Neural progenitor cell (in vitro differentiated cells): ENCODE measurements around the gene HES4. TPM values are rescaled to one million over a fixed set of nuclear protein-coding genes. Genes with fewer than 3 reads are reported as not detected.

Experiments used
- DNase-seq: peaks from one replicate; pipeline ENCODE4 v3.0.0-alpha.2; 2016; ENCODE audit warnings: low spot score
- H2AFZ ChIP-seq: fragments of 200-600 bp; sonication (generic); replicated peaks from 2 replicates; pipeline ENCODE4 v1.6.1; 2016; ENCODE audit warnings: antibody characterized with exemption
- H3F3A ChIP-seq: fragments of 200-600 bp; sonication (generic); 2 replicates; pipeline ENCODE4 v1.6.1; 2016; ENCODE audit warnings: antibody characterized with exemption, low read depth
- H3K27ac ChIP-seq: fragments of 200-600 bp; sonication (generic); 2 replicates; pipeline ENCODE4 v1.5.1; 2016; ENCODE audit warnings: mild to moderate bottlenecking
- H3K27me3 ChIP-seq: fragments of 200-600 bp; sonication (generic); 2 replicates; pipeline ENCODE4 v1.6.1; 2016; ENCODE audit warnings: mild to moderate bottlenecking, moderate library complexity
- H3K36me3 ChIP-seq: fragments of 200-600 bp; sonication (generic); 2 replicates; pipeline ENCODE4 v1.5.1; 2016
- H3K4me1 ChIP-seq: fragments of 200-600 bp; sonication (generic); 2 replicates; pipeline ENCODE4 v1.6.1; 2016; ENCODE audit warnings: mixed run types
- H3K4me2 ChIP-seq: fragments of 200-600 bp; sonication (generic); 2 replicates; pipeline ENCODE4 v1.6.1; 2016
- H3K4me3 ChIP-seq: fragments of 200-600 bp; sonication (generic); 2 replicates; pipeline ENCODE4 v1.5.1; 2016
- H3K79me2 ChIP-seq: fragments of 200-600 bp; sonication (generic); 2 replicates; pipeline ENCODE4 v1.6.1; 2016; ENCODE audit warnings: low read depth
- H3K9ac ChIP-seq: fragments of 200-600 bp; sonication (generic); 2 replicates; pipeline ENCODE4 v1.6.1; 2016
- H3K9me3 ChIP-seq: fragments of 200-600 bp; sonication (generic); 2 replicates; pipeline ENCODE4 v1.5.1; 2016; ENCODE audit warnings: low read depth
- H4K20me1 ChIP-seq: fragments of 200-600 bp; sonication (generic); 2 replicates; pipeline ENCODE4 v1.6.1; 2016; ENCODE audit warnings: low read depth
- H3K27ac Mint-ChIP-seq: 3 replicates; pipeline ENCODE4 v1.8.0; 2021; ENCODE audit warnings: mixed read lengths
- H3K27me3 Mint-ChIP-seq: 2 replicates; pipeline ENCODE4 v1.8.0; 2022; ENCODE audit warnings: low read depth, mild to moderate bottlenecking, inconsistent platforms, moderate library complexity, mixed read lengths; ENCODE audit not compliant: insufficient read depth
- H3K36me3 Mint-ChIP-seq: 3 replicates; pipeline ENCODE4 v1.8.0; 2021; ENCODE audit warnings: mixed read lengths
- H3K4me1 Mint-ChIP-seq: 3 replicates; pipeline ENCODE4 v1.8.0; 2021; ENCODE audit warnings: mixed read lengths
- H3K4me3 Mint-ChIP-seq: 3 replicates; pipeline ENCODE4 v1.8.0; 2021; ENCODE audit warnings: mild to moderate bottlenecking, moderate library complexity, mixed read lengths
- H3K9me3 Mint-ChIP-seq: 3 replicates; pipeline ENCODE4 v1.8.0; 2020; ENCODE audit warnings: mixed read lengths
- CTCF ChIP-seq: fragments of 200-600 bp; sonication (generic); IDR thresholded peaks from 2 replicates; pipeline ENCODE4 v1.5.1; 2017; ENCODE audit warnings: antibody characterized with exemption, mild to moderate bottlenecking
- EZH2 ChIP-seq: fragments of 200-600 bp; sonication (generic); IDR thresholded peaks from 2 replicates; pipeline ENCODE4 v1.6.1; 2017; ENCODE audit warnings: antibody characterized with exemption, mild to moderate bottlenecking, moderate library complexity
- EZH2phosphoT487 ChIP-seq: fragments of 200-600 bp; sonication (generic); IDR thresholded peaks from 2 replicates; pipeline ENCODE4 v1.6.1; 2017; ENCODE audit warnings: antibody characterized with exemption
- total RNA-seq: library from RNA; depleted of rRNA; stranded (reverse); fragments of >200 nt; gene quantifications from 2 replicates; pipeline ENCODE4 v1.2.3, GENCODE V29; 2015; ENCODE audit warnings: low replicate concordance

Gene HES4
- total RNA-seq, 1 donor from 2014 or later: 7.6 TPM

- DNase-seq: peak; percentile 3
- Histone ChIP-seq H3K27me3 (peaks cover 62% of the 10 kb centered on the region), H3K79me2 (no peaks in the 10 kb centered on the region), H3F3A (peaks cover 6% of the 10 kb centered on the region), H3K9ac (no peak overlapping the region), H2AFZ (no peak overlapping the region), H3K36me3 (no peaks in the 10 kb centered on the region), H3K4me2 (no peak overlapping the region), H3K9me3 (no peaks in the 10 kb centered on the region), H3K27ac (no peak overlapping the region), H3K4me3 (no peak overlapping the region), H3K4me1 (no peaks in the 10 kb centered on the region), H4K20me1 (no peaks in the 10 kb centered on the region)
- peaks cover 19% of the 10 kb centered on the region for H3K27me3 Mint-ChIP-seq
- H3K9me3 Mint-ChIP-seq: peaks cover 4% of the 10 kb centered on the region
- H3K36me3 Mint-ChIP-seq: peaks cover 3% of the 10 kb centered on the region
- H3K27ac Mint-ChIP-seq: peak overlapping the region; percentile 74
- H3K4me3 Mint-ChIP-seq: no peak overlapping the region
- TF ChIP-seq CTCF: no peak
- TF ChIP-seq EZH2: no peak
- no peak for TF ChIP-seq EZH2phosphoT487
- peaks cover 10% of the 10 kb centered on the region for H3K4me1 Mint-ChIP-seq
Observed at GRCh38 chr1:980602-981395, 19.1 kb downstream of the HES4 start.

- no peaks in the 10 kb centered on the region for H4K20me1 ChIP-seq
- peaks cover 3% of the 10 kb centered on the region for H3K36me3 Mint-ChIP-seq
- TF ChIP-seq CTCF (no peak), EZH2 (no peak), EZH2phosphoT487 (no peak)
- no peaks in the 10 kb centered on the region for H3K4me1 ChIP-seq
- H3K4me1 Mint-ChIP-seq: peaks cover 10% of the 10 kb centered on the region
- H3K27ac Mint-ChIP-seq: no peak overlapping the region
- peaks cover 4% of the 10 kb centered on the region for H3K9me3 Mint-ChIP-seq
- H3K79me2 ChIP-seq: no peaks in the 10 kb centered on the region
- no peak for DNase-seq
- H3K36me3 ChIP-seq: no peaks in the 10 kb centered on the region
- H3K27ac ChIP-seq: no peak overlapping the region
- no peak overlapping the region for H3K4me3 ChIP-seq
- no peak overlapping the region for H3K4me2 ChIP-seq
- no peak overlapping the region for H3K4me3 Mint-ChIP-seq
- no peak overlapping the region for H3K9ac ChIP-seq
- H3K27me3 Mint-ChIP-seq: peaks cover 22% of the 10 kb centered on the region
- no peak overlapping the region for H2AFZ ChIP-seq
- peaks cover 7% of the 10 kb centered on the region for H3F3A ChIP-seq
- no peaks in the 10 kb centered on the region for H3K9me3 ChIP-seq
- H3K27me3 ChIP-seq: peaks cover 62% of the 10 kb centered on the region
Observed at GRCh38 chr1:980137-980571, 19.7 kb downstream of the HES4 start.

- H3K4me1 Mint-ChIP-seq: peaks cover 10% of the 10 kb centered on the region
- Histone ChIP-seq H2AFZ (no peak overlapping the region), H3K79me2 (no peaks in the 10 kb centered on the region), H3K9ac (no peak overlapping the region), H3K4me3 (no peak overlapping the region), H3K4me2 (no peak overlapping the region), H3K9me3 (no peaks in the 10 kb centered on the region), H4K20me1 (no peaks in the 10 kb centered on the region), H3K27ac (no peak overlapping the region), H3K27me3 (peaks cover 62% of the 10 kb centered on the region), H3K36me3 (no peaks in the 10 kb centered on the region), H3K4me1 (no peaks in the 10 kb centered on the region), H3F3A (peaks cover 7% of the 10 kb centered on the region)
- H3K27ac Mint-ChIP-seq: no peak overlapping the region
- H3K4me3 Mint-ChIP-seq: no peak overlapping the region
- TF ChIP-seq CTCF (no peak), EZH2 (no peak)
- no peak for DNase-seq
- H3K27me3 Mint-ChIP-seq: peaks cover 22% of the 10 kb centered on the region
- H3K9me3 Mint-ChIP-seq: peaks cover 4% of the 10 kb centered on the region
- H3K36me3 Mint-ChIP-seq: peaks cover 3% of the 10 kb centered on the region
Observed at GRCh38 chr1:979744-980072, 20.2 kb downstream of the HES4 start.
